UCSD-AML1 (cell line): ENCODE measurements around the gene GRK5.

ENCODE experiments used
- DNase-seq: peaks from one replicate; lab custom pipeline; 2025; ENCODE audit not compliant: unreplicated experiment; lab: John Stamatoyannopoulos, UW

Gene GRK5

DNA sequence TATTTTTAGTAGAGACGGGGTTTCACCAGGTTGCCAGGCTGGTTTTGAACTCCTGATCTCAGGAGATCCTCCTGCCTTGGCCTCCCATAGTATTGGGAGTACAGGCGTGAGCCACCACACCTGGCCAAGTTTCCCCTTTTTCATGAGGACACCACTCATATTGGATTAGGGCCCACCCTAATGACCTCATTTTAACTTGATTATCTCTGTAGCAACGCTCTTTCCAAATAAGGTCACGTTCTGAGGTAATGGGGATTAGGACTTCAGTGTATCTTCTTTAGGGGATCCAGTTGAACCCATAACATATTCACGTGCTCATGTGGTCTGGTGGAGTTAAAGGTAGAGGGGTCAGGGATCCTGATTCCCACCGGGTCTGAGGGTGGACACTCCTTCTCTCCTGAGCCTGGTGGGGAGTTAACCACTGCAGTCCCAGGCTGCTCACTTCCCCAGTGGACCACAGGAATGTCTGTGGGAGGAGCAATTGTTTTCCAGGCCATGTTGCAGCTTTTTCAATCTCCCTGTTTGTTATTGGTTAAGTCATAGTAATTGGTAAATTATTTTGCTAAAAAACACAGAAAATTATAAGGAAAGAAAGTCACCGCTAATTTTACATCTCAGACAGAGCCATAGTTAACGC, 130.5 kb downstream of the GRK5 start:
- DNase-seq, result no peak

DNA sequence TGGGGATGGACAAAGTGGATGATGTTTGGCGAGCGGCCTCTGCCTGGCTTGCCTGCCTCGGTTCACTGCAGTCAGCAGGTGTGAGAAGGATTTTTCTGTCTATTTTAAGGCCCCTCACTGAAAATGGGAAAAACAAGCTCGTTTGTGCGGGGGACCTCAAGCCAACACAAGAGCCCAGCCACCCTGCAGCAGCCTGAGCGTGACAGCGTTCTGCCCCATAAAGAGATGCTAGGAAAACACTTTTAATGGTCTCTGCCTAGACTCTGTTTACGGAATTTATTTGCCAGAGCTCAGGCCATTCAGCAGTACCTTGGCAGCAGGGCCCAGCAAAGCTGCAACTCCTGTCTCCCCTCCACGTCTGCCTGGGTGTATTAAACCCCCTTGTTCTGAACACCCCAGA, 131.7 kb downstream of the GRK5 start:
- no peak for DNase-seq

DNA sequence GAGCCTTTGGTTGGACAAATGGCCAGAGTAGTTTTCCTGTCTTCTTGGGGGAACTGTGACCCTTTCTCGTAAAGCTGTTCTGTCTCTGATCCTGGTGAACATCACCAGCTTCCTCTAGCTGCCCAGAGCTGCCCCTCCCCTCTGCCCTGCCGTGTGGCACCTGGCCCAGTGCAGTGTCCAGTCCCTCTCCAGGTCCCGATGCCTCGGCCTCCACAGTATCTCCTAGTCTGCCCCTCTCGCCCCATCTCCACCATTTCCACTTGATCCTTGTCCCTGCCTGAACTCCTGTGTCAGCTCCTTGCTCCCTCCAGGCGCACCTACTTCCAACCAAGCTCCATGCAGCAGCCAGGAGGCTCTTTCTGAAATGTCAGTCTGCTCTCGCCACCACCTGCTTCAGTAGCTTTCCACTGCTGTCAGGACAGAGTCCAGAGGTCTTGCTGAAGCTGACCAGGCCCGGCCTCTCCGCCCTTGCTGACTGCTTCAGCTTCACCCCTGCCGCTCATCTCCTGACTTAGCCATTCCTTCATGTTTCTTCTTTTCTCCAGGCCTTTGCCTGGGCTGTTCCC, 133.6 kb downstream of the GRK5 start:
- no peak for DNase-seq

DNA sequence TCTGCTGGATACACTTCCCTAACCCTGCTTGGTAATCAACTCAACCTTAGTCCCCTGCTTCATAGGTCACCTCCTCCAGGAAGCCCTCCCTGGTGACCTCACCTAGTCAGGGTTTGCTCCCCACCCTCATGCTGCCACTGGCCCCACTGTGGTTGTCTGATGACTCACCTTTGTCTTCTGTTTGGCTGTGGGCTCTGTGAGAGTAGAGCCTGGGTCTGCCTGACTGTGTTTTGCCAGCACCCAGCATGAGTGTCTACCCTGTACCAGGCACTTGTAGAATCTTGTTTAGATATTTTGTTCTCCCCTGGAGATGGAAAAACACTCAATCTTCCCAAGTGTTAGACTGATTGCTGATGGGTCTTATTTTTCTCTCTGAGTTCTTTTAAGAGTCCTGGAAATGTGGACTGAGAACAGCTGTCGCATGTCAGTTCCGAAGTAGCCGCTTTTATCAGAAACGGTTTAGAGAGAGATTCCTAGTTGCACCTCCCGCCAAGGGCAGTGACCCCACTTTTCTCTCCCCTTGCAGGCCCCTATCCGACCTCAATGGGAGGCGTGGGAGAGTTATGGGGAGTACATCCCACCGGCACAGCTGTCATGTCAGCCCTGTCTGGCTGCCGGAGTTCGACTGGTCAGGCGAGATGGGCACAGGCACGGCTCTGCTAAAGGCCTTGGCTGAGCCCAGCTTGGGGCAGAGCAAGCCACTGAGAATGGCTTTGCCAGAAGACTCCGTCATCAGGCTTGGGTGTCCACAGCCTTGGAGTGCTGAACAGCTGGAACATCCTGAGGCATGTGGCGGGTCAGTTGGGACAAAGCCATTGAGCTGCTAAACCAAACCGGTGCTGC, 134.3 kb downstream of the GRK5 start:
- DNase-seq, result no peak

DNA sequence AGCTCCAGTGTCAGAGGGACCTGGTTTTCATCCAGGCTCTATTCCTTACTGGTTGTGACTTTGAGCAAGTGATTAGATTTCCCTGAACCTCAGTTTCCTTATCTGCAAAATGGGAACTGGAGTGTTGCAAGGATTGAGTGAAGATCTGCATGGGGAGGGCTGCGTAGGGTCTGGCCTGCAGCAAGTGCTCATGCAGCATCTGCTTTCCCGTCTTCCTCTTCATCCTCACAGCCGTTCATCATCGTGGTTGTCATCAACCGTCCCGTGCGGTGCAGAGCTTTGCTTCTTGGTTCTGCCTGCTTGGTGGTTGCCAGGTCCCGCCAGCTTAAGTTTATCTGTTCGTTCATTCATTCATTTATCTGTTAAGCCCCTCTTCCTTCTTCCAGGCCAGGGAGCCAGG, 135.0 kb downstream of the GRK5 start:
- no peak for DNase-seq

DNA sequence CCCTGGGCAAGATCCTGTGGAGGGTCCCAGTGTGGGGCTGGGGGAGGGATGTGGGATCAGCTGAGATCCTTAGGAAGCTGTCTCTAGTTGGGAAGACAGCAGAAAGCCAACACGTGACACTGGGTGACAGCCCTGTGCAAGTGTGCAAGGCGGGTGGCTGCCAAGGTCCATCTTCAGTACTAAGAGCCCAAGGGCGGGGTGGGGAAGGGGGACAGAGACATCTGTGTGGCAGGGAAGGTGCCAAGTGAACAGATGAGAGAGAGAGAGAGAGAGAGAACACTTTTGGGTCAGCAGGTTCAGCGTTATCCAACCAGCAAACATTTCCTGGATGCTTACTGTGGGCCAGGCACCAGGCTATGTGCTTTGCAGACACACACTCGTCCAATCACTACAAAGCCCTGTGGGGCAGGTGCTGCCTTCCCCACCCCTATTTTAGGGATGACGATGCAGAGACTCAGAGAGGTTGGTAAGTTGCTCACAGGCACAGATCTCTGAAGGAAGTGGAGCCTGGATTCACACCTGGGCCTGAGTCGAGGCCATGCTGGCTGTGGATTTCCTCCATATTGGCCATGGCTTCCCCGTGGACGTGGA, 135.7 kb downstream of the GRK5 start:
- no peak for DNase-seq

DNA sequence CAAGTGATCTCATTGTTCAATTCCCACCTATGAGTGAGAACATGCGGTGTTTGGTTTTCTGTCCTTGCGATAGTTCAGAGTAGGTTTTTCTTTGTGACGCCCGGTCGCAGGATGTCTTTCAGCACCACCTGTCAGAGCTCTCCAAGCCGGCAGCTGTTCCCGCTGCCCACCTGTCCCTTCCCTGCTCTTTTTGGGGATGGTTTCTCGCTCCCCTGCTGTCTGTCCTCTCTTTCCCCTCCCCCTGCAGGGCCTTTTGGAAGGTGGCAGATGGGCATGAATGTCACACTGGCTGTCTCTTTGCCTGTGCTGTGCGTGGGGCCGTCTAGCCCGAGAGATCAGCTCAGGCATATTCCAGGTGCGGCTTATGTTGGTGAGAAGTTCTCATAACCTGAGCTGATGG, 137.0 kb downstream of the GRK5 start:
- no peak for DNase-seq

DNA sequence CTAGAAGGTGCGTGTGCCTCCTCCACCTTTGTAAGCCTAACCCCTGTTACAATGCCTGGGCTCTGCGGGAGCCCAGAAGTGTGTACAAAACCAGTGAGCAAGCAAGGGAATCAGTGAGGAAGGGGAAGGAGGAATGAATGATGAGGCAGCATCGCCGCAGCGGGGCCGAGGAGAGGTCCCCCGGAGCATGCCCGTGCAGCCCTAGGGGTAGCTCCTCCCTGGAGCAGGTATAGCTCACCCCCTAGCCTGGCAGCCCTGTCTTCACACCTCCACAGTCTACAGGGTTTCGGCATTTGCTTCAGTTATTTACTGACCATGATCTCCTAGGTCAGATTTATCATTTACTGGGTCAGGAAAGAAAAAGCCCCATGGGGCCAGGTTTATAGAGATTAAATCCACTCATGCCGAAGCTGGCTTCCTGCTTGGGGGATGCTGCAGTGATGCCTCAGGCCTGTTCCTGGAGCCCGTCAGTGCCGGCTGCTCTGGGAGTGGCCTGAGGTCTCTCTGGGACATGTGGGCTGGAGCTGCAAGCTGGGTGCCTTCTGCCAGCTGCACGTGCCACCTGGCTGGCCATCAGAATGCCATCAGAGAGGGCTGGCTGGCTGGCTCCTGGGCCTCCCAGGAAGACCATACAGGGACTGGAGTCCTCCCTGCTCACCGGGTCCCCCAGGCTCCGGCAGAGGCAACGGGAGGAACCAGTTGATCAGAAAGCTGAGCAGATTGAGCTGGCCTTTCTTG, 138.9 kb downstream of the GRK5 start:
- DNase-seq, result no peak

DNA sequence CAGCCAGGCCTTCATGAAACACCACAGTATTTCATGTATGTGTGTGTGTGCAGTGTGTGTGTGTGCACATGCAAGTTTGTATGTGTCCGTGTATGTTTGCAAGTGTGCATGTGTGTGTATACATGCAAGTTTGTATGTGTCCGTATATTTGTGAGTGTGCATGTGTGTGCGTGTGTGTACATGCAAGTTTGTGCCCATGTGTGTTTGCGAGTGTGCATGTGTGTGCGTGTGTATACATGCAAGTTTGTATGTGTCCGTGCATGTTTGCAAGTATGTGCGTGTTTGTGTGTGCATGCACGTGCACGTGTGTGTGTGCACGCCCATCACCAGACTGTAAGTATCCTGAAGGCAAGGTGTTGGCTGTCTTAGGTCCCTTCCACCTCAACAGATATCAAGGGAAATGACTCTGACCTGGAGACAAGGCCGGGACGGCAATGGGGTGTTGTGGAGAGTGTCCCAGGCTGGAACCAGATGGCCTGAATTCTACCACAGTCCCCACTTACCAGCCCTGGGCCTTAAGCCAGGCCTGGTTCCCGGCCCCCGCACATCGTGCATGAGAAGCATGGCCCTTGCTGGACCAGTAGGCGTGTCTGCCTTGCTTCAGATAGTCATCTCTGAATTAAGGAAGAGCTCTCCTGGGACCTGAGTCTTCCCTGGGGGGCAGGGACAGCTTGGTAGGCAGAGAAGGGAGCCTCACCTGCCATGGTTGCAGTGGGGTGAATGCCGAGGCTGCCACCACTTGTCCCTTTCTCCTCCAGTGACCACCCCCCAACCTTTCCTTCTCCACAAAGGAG, 140.0 kb downstream of the GRK5 start:
- no peak for DNase-seq

DNA sequence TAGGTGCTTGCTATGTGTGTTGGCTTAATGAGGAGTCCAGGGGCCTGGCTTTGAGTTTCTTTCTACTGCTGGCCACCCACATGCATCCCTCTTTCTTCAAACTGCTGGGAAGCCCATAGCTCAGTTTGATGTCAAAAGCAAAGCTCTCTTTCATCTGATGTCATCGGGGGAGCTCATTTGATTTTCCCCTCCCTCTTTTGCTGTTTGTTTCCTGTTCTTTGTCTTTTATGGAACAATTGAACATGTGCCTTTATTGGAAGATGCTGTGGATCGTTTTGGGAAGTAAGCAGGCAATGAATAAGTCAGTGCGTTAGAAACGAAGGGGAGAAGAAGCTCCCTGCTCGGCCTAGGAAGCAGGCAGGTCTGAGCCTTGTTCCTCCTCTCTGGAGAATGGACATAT, 140.7 kb downstream of the GRK5 start:
- DNase-seq, result no peak

DNA sequence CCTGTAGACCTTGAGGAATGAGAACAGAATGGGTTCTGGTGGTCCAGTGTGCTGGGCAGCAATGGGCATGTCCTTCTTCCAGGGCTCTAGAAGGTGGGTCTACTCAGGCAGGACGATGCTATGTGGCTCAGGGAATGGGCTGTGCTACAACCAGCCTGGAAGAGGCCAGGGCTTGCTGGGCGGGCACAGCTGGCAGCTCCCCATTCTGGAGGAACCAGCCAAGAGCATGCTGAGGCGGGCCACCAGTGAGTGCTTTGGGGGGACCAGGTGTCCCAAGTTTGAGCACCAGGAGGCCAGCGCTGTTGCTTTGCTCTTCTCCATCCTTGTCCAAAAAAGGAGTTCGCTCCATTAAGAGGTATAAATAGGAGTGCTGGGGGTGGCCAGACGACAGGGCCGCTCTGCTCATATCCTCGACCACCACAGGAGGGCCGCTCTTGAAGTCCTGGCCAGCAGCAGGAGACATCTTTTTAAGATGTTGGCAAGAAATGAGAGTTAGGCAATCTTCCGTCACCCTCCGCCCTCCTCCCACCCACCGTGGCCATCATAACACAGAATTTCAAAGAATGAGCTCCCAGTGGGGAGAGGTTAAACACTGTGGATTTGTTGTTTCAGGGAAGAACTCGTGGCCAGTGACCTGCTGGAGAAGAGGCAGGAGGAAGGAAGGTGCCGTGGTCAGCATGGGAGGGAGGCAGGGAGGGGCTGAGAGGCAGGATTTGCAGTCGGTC, 141.3 kb downstream of the GRK5 start:
- no peak for DNase-seq

DNA sequence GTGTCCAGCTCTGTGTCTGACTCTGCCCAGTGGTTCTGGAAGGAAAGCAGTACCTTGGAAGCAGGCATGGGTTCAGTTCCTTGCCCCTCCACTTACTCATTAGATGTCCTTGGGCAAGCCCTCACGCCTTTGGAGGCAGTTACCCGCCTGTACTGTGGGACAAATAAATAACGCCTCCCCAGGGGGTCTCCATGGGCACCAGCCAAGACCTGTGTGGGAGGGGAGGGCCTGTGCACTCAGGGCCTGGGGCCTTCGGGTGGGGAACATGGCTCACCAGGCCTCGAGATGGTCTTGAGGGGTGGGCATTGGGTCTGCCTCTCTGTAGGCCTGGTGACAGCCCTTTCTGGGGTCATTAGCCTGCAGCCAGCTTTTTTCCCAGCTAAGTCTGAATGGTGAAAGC, 142.0 kb downstream of the GRK5 start:
- DNase-seq, result no peak

DNA sequence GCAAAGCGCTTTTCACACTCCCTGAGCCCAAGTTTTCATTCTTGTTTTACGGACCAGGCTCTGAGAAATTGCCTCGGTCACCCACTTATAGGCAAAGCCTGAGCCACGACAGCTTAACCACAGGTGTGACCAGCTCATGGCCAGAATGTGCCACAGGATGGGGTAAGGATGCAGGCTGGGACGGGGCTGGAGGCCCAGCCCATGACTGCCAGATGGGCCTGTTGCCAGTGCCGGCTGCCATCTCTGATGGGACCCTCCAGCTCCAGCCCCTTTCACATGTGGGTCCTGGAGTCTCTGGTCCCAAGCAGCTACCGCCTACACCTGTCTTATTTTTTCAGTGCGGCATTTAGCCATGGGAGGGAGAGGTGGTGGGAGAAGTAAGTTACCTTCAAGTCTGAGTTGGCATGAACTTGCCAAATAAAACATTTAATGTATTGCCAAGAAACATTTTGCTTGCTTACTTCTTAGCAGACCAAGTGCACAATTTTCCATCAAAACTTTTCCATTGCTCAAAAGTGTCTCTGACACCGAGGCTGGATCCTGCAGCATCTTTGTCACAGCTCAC, 142.6 kb downstream of the GRK5 start:
- no peak for DNase-seq

DNA sequence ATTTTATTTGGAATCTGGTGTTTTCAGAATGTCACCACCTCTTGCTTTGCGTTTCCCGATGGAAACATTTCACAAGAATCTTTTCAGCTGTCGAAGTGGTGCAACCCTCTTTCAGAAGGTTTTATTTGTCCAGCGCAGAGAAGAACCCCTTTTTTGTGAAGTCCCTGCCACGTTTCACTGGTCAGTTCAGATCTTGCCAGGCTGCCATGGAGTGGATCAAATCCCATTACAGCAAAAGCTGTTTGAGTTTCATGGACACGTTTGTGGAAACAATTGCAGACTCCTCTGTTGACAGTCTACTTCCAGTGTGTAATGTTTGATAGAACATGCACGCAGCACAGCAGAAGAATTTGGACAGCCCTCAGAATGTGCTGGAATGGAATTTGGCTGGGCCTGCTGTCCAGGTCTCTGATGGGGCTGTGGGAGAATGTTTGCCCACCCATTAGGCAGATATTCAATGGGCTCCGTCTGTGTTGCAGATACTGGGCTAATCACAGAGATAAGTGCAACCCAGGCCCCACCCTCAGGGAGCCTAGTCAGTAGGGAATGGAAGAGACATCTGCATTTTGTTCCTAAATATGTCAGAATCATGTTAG, 143.2 kb downstream of the GRK5 start:
- no peak for DNase-seq

DNA sequence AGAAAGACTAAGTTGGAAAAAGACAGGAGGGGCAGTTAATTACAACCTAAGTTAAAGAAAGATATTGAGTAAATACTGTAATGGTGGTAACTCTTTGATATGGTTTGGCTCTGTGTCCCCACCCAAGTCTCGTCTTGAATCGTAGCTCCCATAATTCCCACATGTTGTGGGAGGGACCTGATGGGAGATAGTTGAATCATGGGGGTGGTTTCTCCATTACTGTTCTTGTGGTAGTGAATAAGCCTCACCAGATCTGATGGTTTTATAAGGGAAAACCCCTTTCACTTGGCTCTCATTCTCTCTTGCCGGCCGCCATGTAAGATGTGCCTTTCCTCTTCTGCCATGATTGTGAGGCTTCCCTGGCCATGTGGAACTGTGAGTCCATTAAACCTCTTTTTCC, 143.8 kb downstream of the GRK5 start:
- no peak for DNase-seq

DNA sequence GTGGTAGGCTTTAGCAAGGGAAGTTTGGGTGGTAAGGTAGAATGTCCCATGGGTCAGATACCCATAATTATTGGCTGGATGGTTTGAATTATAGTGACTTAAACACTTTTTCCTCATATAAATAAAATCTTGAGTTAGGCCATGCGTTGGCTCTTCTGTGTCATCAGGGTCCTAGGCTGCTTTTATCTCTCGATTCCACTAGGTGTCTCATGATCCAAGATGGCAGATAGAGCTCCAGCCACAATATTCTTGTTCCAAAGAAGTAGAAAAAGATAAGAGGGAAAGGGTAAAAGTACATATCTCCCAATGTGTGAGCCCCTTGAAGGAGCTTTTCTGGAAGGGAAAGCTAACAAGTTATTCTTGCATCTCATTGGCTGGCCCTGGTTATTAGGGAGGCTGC, 144.7 kb downstream of the GRK5 start:
- no peak for DNase-seq

DNA sequence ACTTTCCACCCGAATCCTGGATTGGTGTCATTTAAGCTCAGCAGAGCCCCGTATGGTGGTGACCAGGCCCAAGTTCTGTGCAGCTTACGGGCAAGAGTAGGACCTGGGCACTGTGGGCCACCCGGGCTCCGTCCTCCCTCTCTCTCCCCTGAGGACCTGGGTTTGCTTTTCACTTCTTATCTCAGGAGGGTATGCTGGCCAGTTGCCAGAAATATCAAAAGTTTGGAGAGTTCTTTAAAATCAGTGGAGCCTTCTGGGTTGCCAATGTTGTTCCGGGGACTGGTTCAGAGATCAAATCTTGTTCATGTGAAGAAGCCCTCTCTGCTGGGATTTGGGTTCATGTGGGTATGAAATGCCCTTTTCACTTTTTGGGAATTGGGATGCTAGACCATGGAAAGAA, 145.4 kb downstream of the GRK5 start:
- DNase-seq, result no peak

DNA sequence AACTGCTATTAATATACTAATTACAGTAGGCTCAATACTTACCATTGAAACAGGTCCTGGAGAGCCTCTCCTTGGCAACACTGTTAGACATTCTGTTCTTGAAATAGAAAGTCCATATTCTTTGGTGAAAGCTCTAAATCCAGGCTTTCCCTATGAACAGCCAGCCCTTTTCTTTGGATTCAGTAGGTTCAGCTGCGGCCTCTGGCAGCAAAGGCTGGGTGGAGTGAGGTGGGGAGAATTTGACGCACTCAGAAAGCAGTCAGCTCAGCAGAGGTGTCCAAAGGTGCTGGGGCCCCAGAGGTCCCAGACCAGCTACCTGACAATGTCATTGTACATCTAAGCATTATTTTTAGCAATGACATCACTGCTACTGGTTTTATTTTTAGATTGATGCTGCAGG, 146.1 kb downstream of the GRK5 start:
- no peak for DNase-seq

DNA sequence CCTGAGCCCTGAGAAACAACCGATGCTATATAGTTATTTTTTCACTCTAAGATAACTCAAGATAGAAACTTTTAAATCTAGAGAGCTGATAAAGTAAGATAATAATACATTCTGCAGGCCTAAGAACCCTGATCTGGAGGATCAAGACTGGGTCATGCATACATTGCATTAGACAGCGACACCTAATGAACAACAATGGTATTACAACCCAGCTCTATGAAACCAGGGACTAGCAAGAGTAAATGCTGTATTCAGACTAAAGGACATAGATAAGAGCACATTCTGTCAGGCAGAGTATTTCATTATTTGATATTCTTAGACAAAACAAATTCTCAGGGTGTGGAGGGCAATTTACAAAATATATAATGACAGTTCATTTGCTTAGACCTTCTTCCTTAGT, 148.6 kb downstream of the GRK5 start:
- no peak for DNase-seq
